ENCODE data around the gene EIF5A.

- TF ChIP-seq CTCF (IDR thresholded peaks at IDR 0.05) (no peak), POLR2A (IDR thresholded peaks at IDR 0.05) (no peak)
These were observed 18.0 kb upstream of the EIF5A start for GRCh38 chr17:7289256-7290032.
